H1 (cell line): ENCODE data around the gene NEDD4. TPM values are rescaled to one million over a fixed set of nuclear protein-coding genes. Genes with fewer than 3 reads are reported as not detected.

Source experiments
- CTCF ChIA-PET: fragments of 300-600 bp; sonication (Branson Sonifier 250); formaldehyde crosslinking; loops from one replicate; lab custom pipeline; 2021; ENCODE audit not compliant: partially characterized antibody; lab: Charles Lee
- POLR2A ChIA-PET: fragments of 300-600 bp; sonication (Branson Sonifier 250); formaldehyde crosslinking; loops from one replicate; lab custom pipeline; 2021; ENCODE audit warnings: inconsistent platforms; ENCODE audit not compliant: partially characterized antibody; lab: Charles Lee
- DNase-seq, 2 experiments: peaks; one replicate each; pipeline versions ENCODE4 v3.0.0 to v3.0.0-alpha.2; 2010 to 2022; ENCODE audit warnings: low spot score in 2 of 2, low read depth in 1 of 2, mixed read lengths in 1 of 2
- FAIRE-seq: peaks from 2 replicates; lab custom pipeline; 2011; peaks lifted over from hg19 to GRCh38; lab: Jason Lieb, UNC
- H2AFZ ChIP-seq: 2 replicates; pipeline ENCODE4 v1.8.1; 2012; ENCODE audit warnings: low read length, inconsistent platforms
- H2AK5ac ChIP-seq: 2 replicates; pipeline ENCODE4 v1.6.1; 2013; ENCODE audit warnings: low read depth, low read length
- H2BK120ac ChIP-seq: replicated peaks from 2 replicates; pipeline ENCODE3; 2013; ENCODE audit warnings: low read depth, low read length, inconsistent platforms
- H2BK12ac ChIP-seq: 2 replicates; pipeline ENCODE4 v1.6.1; 2013; ENCODE audit warnings: low read depth, low read length
- H2BK15ac ChIP-seq: 2 replicates; pipeline ENCODE4 v1.6.1; 2013; ENCODE audit warnings: low read length
- H2BK20ac ChIP-seq: 2 replicates; pipeline ENCODE4 v1.6.1; 2013; ENCODE audit warnings: low read length
- H2BK5ac ChIP-seq: 2 replicates; pipeline ENCODE4 v1.6.1; 2013; ENCODE audit warnings: low read depth, low read length
- H3K14ac ChIP-seq: 2 replicates; pipeline ENCODE4 v1.6.1; 2013; ENCODE audit warnings: inconsistent platforms; ENCODE audit not compliant: insufficient read length
- H3K18ac ChIP-seq: 2 replicates; pipeline ENCODE4 v1.6.1; 2013; ENCODE audit warnings: low read length; ENCODE audit errors: extremely low read depth
- H3K23ac ChIP-seq: 2 replicates; pipeline ENCODE4 v1.6.1; 2013; ENCODE audit warnings: inconsistent platforms; ENCODE audit not compliant: insufficient read length
- H3K23me2 ChIP-seq: 2 replicates; pipeline ENCODE4 v1.6.1; 2013; ENCODE audit warnings: low read depth, low read length
- H3K27ac ChIP-seq: 2 replicates; pipeline ENCODE4 v1.6.1; 2011; ENCODE audit warnings: low read depth, low read length, inconsistent platforms
- H3K27me3 ChIP-seq, 4 experiments: replicated peaks in 1 of 4; 1 replicate in 1 of 4; 2 replicates in 3 of 4; pipeline versions ENCODE4 v1.6.1 to v1.8.1; 2011 to 2013; ENCODE audit warnings: low read length in 3 of 4, mild to moderate bottlenecking in 3 of 4, inconsistent platforms in 2 of 4, mixed read lengths in 2 of 4, moderate library complexity in 1 of 4; ENCODE audit not compliant: control insufficient read depth in 3 of 4, insufficient read depth in 3 of 4; ENCODE audit errors: extremely low read depth in 1 of 4
- H3K36me3 ChIP-seq, 4 experiments: 2 replicates each; pipeline versions ENCODE4 v1.6.1 to v1.8.1; 2011 to 2013; ENCODE audit warnings: mild to moderate bottlenecking in 4 of 4, low read length in 3 of 4, moderate library complexity in 2 of 4, control low read depth in 1 of 4, inconsistent platforms in 1 of 4; ENCODE audit not compliant: insufficient read depth in 4 of 4, control insufficient read depth in 2 of 4
- H3K4ac ChIP-seq: replicated peaks from 2 replicates; pipeline ENCODE3; 2013; ENCODE audit warnings: low read length, low read depth, mixed read lengths, inconsistent platforms; ENCODE audit not compliant: insufficient read length
- H3K4me1 ChIP-seq, 4 experiments: replicated peaks in 1 of 4; 1 replicate in 1 of 4; 2 replicates in 3 of 4; pipeline versions ENCODE4 v1.6.1 to v1.8.1; 2011 to 2013; ENCODE audit warnings: low read length in 3 of 4, inconsistent platforms in 2 of 4, mixed read lengths in 1 of 4; ENCODE audit not compliant: insufficient read depth in 4 of 4, control insufficient read depth in 3 of 4
- H3K4me2 ChIP-seq, 2 experiments: 2 replicates each; pipeline versions ENCODE4 v1.6.1 to v1.8.1; 2011 to 2013; ENCODE audit warnings: low read depth in 2 of 2, low read length in 2 of 2, control low read depth in 1 of 2, inconsistent platforms in 1 of 2, mild to moderate bottlenecking in 1 of 2; ENCODE audit not compliant: insufficient read depth in 1 of 2
- H3K4me3 ChIP-seq, 4 experiments: fragments of 200-600, 300-600 bp in 1 of 4; sonication (generic), shearing (Covaris generic), sonication (Bioruptor Twin) in 1 of 4; 2 replicates each; pipeline versions ENCODE4 v1.5.1 to v1.8.1; 2011 to 2016; ENCODE audit warnings: low read length in 4 of 4, low read depth in 3 of 4, control low read depth in 2 of 4, inconsistent platforms in 2 of 4, mild to moderate bottlenecking in 2 of 4, mixed read lengths in 1 of 4, moderate library complexity in 1 of 4; ENCODE audit not compliant: insufficient read depth in 2 of 4; ENCODE audit errors: extremely low read depth in 1 of 4
- H3K56ac ChIP-seq: replicated peaks from 2 replicates; pipeline ENCODE3; 2013; ENCODE audit warnings: low read depth, mild to moderate bottlenecking, mixed read lengths, low read length, inconsistent platforms; ENCODE audit not compliant: insufficient read length
- H3K79me1 ChIP-seq: 2 replicates; pipeline ENCODE4 v1.6.1; 2013; ENCODE audit warnings: low read depth, low read length, control low read depth
- H3K79me2 ChIP-seq, 2 experiments: 2 replicates each; pipeline versions ENCODE4 v1.6.1 to v1.8.1; 2012 to 2013; ENCODE audit warnings: low read length in 2 of 2, mild to moderate bottlenecking in 2 of 2, inconsistent platforms in 1 of 2; ENCODE audit not compliant: insufficient read depth in 2 of 2, control insufficient read depth in 1 of 2
- H3K9ac ChIP-seq, 4 experiments: replicated peaks in 1 of 4; 1 replicate in 1 of 4; 2 replicates in 3 of 4; pipeline versions ENCODE4 v1.6.1 to v1.8.1; 2011 to 2013; ENCODE audit warnings: low read depth in 3 of 4, low read length in 3 of 4, control low read depth in 2 of 4, mild to moderate bottlenecking in 2 of 4, moderate library complexity in 2 of 4, inconsistent platforms in 1 of 4; ENCODE audit errors: extremely low read depth in 1 of 4
- H3K9me3 ChIP-seq, 2 experiments: 2 replicates each; pipeline versions ENCODE4 v1.6.1 to v1.8.1; 2012 to 2013; ENCODE audit warnings: mild to moderate bottlenecking in 2 of 2, moderate library complexity in 2 of 2, control low read depth in 1 of 2, inconsistent platforms in 1 of 2, low read depth in 1 of 2, low read length in 1 of 2, mixed read lengths in 1 of 2; ENCODE audit not compliant: insufficient read depth in 2 of 2
- H4K20me1 ChIP-seq, 2 experiments: replicated peaks in 1 of 2; 2 replicates each; pipeline versions ENCODE3 to v1.8.1; 2011 to 2013; ENCODE audit warnings: inconsistent platforms in 2 of 2, low read length in 2 of 2, mild to moderate bottlenecking in 1 of 2; ENCODE audit not compliant: insufficient read depth in 2 of 2, control insufficient read depth in 1 of 2
- H4K5ac ChIP-seq: 2 replicates; pipeline ENCODE4 v1.6.1; 2013; ENCODE audit warnings: low read length, low read depth, mixed read lengths, inconsistent platforms; ENCODE audit not compliant: insufficient read length
- H4K8ac ChIP-seq: 2 replicates; pipeline ENCODE4 v1.8.0; 2013; ENCODE audit warnings: mild to moderate bottlenecking, moderate library complexity, low read length, inconsistent platforms; ENCODE audit not compliant: insufficient read depth; ENCODE audit errors: extremely low read depth
- H4K91ac ChIP-seq: replicated peaks from 2 replicates; pipeline ENCODE3; 2013; ENCODE audit warnings: low read length, mixed read lengths, inconsistent platforms; ENCODE audit not compliant: insufficient read length
- CBX5 ChIP-seq: fragments of 300-800, 300-1000 bp; sonication (generic); IDR thresholded peaks from 2 replicates; pipeline ENCODE4 v1.7.1; 2016; ENCODE audit warnings: antibody characterized with exemption, low read length, low read depth
- KDM1A ChIP-seq: fragments of 200-600, 300-600 bp; sonication (generic); IDR thresholded peaks from 2 replicates; pipeline ENCODE4 v1.7.1; 2016; ENCODE audit warnings: mild to moderate bottlenecking, low read length, borderline replicate concordance
- RNF2 ChIP-seq: fragments of 200-900, 300-1000 bp; sonication (generic); IDR thresholded peaks from 2 replicates; pipeline ENCODE4 v1.7.1; 2016; ENCODE audit warnings: borderline replicate concordance, low read depth, mild to moderate bottlenecking, antibody characterized with exemption, low read length; ENCODE audit not compliant: poor library complexity, severe bottlenecking; ENCODE audit errors: missing control alignments
- WGBS, 2 experiments: shearing (Covaris generic) in 1 of 2; methylation state at CpG; one replicate each; pipeline versions ENCODE4 v1.1.6 to v1.1.7; 2013 to 2015; ENCODE audit warnings: low lambda C conversion rate in 2 of 2, mixed read lengths in 2 of 2, inconsistent platforms in 1 of 2, low coverage in 1 of 2, missing lambda C conversion rate in 1 of 2; ENCODE audit not compliant: insufficient replicate concordance in 2 of 2, insufficient coverage in 1 of 2, insufficient read length in 1 of 2; ENCODE audit errors: extremely low coverage in 1 of 2, missing lambda C conversion rate in 1 of 2; 5-methylcytosine and 5-hydroxymethylcytosine counted together
- polyA plus RNA-seq, 7 experiments: library from polyadenylated mRNA; depleted of rRNA in 3 of 7; stranded (reverse) in 5 of 7; unstranded in 2 of 7; fragments of >200 nt in 5 of 7; fragments of 200-250 nt in 2 of 7; gene quantifications; 1 replicate in 5 of 7; 2 replicates in 1 of 7; 4 replicates in 1 of 7; pipeline versions ENCODE4 v1.2.1 to v1.2.3, GENCODE V29; 2011 to 2013; ENCODE audit warnings: missing spikeins in 2 of 7, mixed read lengths in 2 of 7
- total RNA-seq: library from RNA; stranded (reverse); fragmentation: NEBNext Ultra II Directional; extraction: Animal tissue kit (Norgen Biotek cat#: 25700); gene quantifications from 2 replicates; pipeline ENCODE4 v1.2.1, GENCODE V29; 2021

The NEDD4 gene
- total and polyA plus RNA-seq, 2 of the 8 experiments (the other 6 are each of a cell fraction or from before 2014, with no cell fraction given), result 0.95 to 3.9 TPM

- Histone ChIP-seq H2BK20ac (no peak overlapping the region), H2BK5ac (no peak overlapping the region), H3K27ac (no peak overlapping the region), H2BK120ac (no peak overlapping the region), H2AFZ (no peak overlapping the region), H3K9ac (no peak overlapping the region), H4K91ac (no peak overlapping the region), H3K56ac (no peak overlapping the region), H3K79me2 (no peaks in the 10 kb centered on the region), H3K23me2 (no peaks in the 10 kb centered on the region), H2BK15ac (no peak overlapping the region), H3K14ac (no peak overlapping the region), H3K4ac (no peak overlapping the region), H3K4me3 (no peak overlapping the region), H3K4me1 (peaks cover 0 to 3% (median 0%) of the 10 kb centered on the region in 4 experiments; a peak in 2 of 7 replicates), H4K8ac (no peak overlapping the region), H3K27me3 (no peaks in the 10 kb centered on the region), H3K23ac (no peak overlapping the region), H2BK12ac (no peak overlapping the region), H2AK5ac (no peak overlapping the region), H4K5ac (no peak overlapping the region), H4K20me1 (no peaks in the 10 kb centered on the region), H3K4me2 (no peak overlapping the region), H3K79me1 (no peaks in the 10 kb centered on the region), H3K36me3 (no peaks in the 10 kb centered on the region), H3K18ac (no peak overlapping the region), H3K9me3 (no peaks in the 10 kb centered on the region)
- DNase-seq, result no peak
- WGBS, 2 experiments, result 79% methylated on average over 3 of the region's 3 CpGs; no CpG with 5 or more reads in 1 of the 2 experiments
- TF ChIP-seq RNF2 (no peak), CBX5 (no peak), KDM1A (no peak)
- ChIA-PET CTCF (interaction anchor here (0.7 to 4.3 kb wide), 11 partner anchors 12 to 385 kb away, joined by 3 to 31 read pairs (median 4); no protein-coding TSS in a partner anchor), POLR2A (no interaction called here)
- no peak for FAIRE-seq
Observed at GRCh38 chr15:55900019-55900418, 93.4 kb downstream of the NEDD4 start.
